Stomach (tissue), 9 donors: ENCODE data around the gene PLPP6. TPM values are rescaled to one million over a fixed set of nuclear protein-coding genes. Genes with fewer than 3 reads are reported as not detected.

Source experiments
- DNase-seq, 2 donors: peaks; one replicate each; pipeline versions ENCODE4 v3.0.0 to v3.0.0-alpha.2; 2013 to 2019
- H3K27ac ChIP-seq, 5 donors: fragments of 200-600 bp in 4 of 5; sonication (generic) in 4 of 5; one replicate each; pipeline ENCODE4 v1.5.1; 2013 to 2019; ENCODE audit warnings: mild to moderate bottlenecking in 1 of 5, moderate library complexity in 1 of 5
- H3K27me3 ChIP-seq, 3 donors: fragments of 200-600 bp; sonication (generic); one replicate each; pipeline ENCODE4 v1.5.1; 2017 to 2019; ENCODE audit warnings: mixed run types in 1 of 3
- H3K36me3 ChIP-seq, 4 donors: fragments of 200-600 bp; sonication (generic); 1 replicate in 3 of 4; 2 replicates in 1 of 4; pipeline ENCODE4 v1.5.1; 2016 to 2019
- H3K4me1 ChIP-seq, 4 donors: fragments of 200-600 bp; sonication (generic); one replicate each; pipeline ENCODE4 v1.5.1; 2016 to 2019
- H3K4me3 ChIP-seq, 4 donors: fragments of 200-600 bp; sonication (generic) in 3 of 4; one replicate each; pipeline ENCODE4 v1.5.1; 2016 to 2019; ENCODE audit warnings: mild to moderate bottlenecking in 1 of 4
- H3K9me3 ChIP-seq, 4 donors: fragments of 200-600 bp; sonication (generic); one replicate each; pipeline ENCODE4 v1.5.1; 2016 to 2019
- CTCF ChIP-seq, 7 experiments: fragments of 450-650 bp in 4 of 7; fragments of 200-600 bp in 3 of 7; sonication (generic) in 3 of 7; IDR thresholded peaks; one replicate each; pipeline ENCODE4 v1.5.1; 2016 to 2019; ENCODE audit warnings: antibody characterized with exemption in 7 of 7, control low read depth in 2 of 7, mild to moderate bottlenecking in 1 of 7
- EP300 ChIP-seq: sonication (generic); formaldehyde crosslinking; IDR thresholded peaks from one replicate; pipeline ENCODE4 v1.6.1; 2017; ENCODE audit warnings: antibody characterized with exemption
- POLR2A ChIP-seq, 4 donors: fragments of 450-650 bp; IDR thresholded peaks; one replicate each; pipeline ENCODE4 v1.6.1; 2016; ENCODE audit warnings: antibody characterized with exemption in 4 of 4, control low read depth in 2 of 4, mild to moderate bottlenecking in 1 of 4, moderate library complexity in 1 of 4
- POLR2AphosphoS5 ChIP-seq, 3 donors: sonication (generic); formaldehyde crosslinking; IDR thresholded peaks; one replicate each; pipeline ENCODE4 v1.6.1; 2016; ENCODE audit warnings: antibody characterized with exemption in 3 of 3
- WGBS, 5 donors: extraction: QIAGEN DNeasy Blood & Tissue Kit in 3 of 5; methylation state at CpG; one replicate each; pipeline versions ENCODE4 v1.1.5 to v1.1.7; 2013 to 2018; 5-methylcytosine and 5-hydroxymethylcytosine counted together
- intact Hi-C: fragments of 100-400 bp; cut with DNase I; formaldehyde crosslinking; loops from one replicate; pipeline ENCODE4 v1.15.1; 2023; ENCODE audit warnings: low total_unique reads
- polyA plus RNA-seq, 3 donors: library from polyadenylated mRNA; stranded (reverse); fragments of 200-250 nt; gene quantifications; one replicate each; pipeline ENCODE4 v1.2.3, GENCODE V29; 2013
- total RNA-seq, 5 donors: library from RNA; depleted of rRNA; stranded (reverse); fragments of >200 nt; gene quantifications; one replicate each; pipeline versions ENCODE4 v1.1.0 to v1.2.3, GENCODE V29; 2014 to 2016
- donor health status: healthy with polysubstance abuse.
- donor health status: Bipolar disorder and iron deficiency.
- donor health status: healthy.

Gene PLPP6
- total and polyA plus RNA-seq, 8 donors: 3.5 to 11.0 (median 6.7) TPM; not detected in 1

GRCh38 chr9:4679268-4680172, 17.4 kb downstream of the PLPP6 start, which contains the start of gene CDC37L1:
TSS of gene CDC37L1 (plus strand) at chr9:4679569. CDS start at chr9:4679768, 199 bp downstream.
- Histone ChIP-seq H3K9me3 (no peaks in the 10 kb centered on the region), H3K4me3 (peak within 1 kb of the TSS; percentile 63 to 74 (median 68)), H3K36me3 (no peaks in the 10 kb centered on the region), H3K4me1 (peaks cover 10 to 54% (median 40%) of the 10 kb centered on the region in 4 donors), H3K27ac (peak within 1 kb of the TSS; percentile 96 to 99 (median 97)), H3K27me3 (no peaks in the 10 kb centered on the region)
- intact Hi-C loops: no loop called here
- 0 to 1% (median 0%) methylated on average over 52 to 66 of the region's 66 CpGs for WGBS, 5 donors
- peak; percentile 99 for DNase-seq
- peak; percentile 98 to 99 (median 99) for TF ChIP-seq POLR2AphosphoS5 (IDR thresholded peaks at IDR 0.05)
- TF ChIP-seq CTCF (IDR thresholded peaks at IDR 0.05): peak in 5 of 7 experiments; percentile 61 to 84 (median 79)
- peak in 2 of 4 donors; percentile 86 to 88 for TF ChIP-seq POLR2A (IDR thresholded peaks at IDR 0.05)
- peak; percentile 32 for TF ChIP-seq EP300

GRCh38 chr9:4680173-4680525, 18.1 kb downstream of the PLPP6 start:
- no peaks in the 10 kb centered on the region for H3K9me3 ChIP-seq
- H3K27me3 ChIP-seq: no peaks in the 10 kb centered on the region
- WGBS, 5 donors: 1 to 2% (median 1%) methylated on average over 10 of the region's 10 CpGs
- H3K4me3 ChIP-seq: peak overlapping the region; percentile 63 to 74 (median 68)
- no peak for TF ChIP-seq EP300
- no peak for TF ChIP-seq CTCF (IDR thresholded peaks at IDR 0.05)
- no peak for TF ChIP-seq POLR2AphosphoS5 (IDR thresholded peaks at IDR 0.05)
- TF ChIP-seq POLR2A (IDR thresholded peaks at IDR 0.05): no peak
- peak in 1 of 2 donors; percentile 55 for DNase-seq
- H3K4me1 ChIP-seq: peaks cover 10 to 61% (median 43%) of the 10 kb centered on the region in 4 donors
- peaks cover 0 to 6% (median 5%) of the 10 kb centered on the region in 4 donors for H3K36me3 ChIP-seq
- peak overlapping the region; percentile 96 to 99 (median 97) for H3K27ac ChIP-seq
- intact Hi-C loops: no loop called here

- peak overlapping the region in 4 of 5 donors; percentile 96 to 99 (median 96) for H3K27ac ChIP-seq
- WGBS, 5 donors: 24 to 36% (median 32%) methylated on average over 2 of the region's 2 CpGs
- peaks cover 10 to 67% (median 46%) of the 10 kb centered on the region in 4 donors for H3K4me1 ChIP-seq
- intact Hi-C loops: no loop called here
- H3K9me3 ChIP-seq: no peaks in the 10 kb centered on the region
- peak in 2 of 3 donors; percentile 14 to 31 for TF ChIP-seq POLR2AphosphoS5 (IDR thresholded peaks at IDR 0.05)
- no peak for TF ChIP-seq EP300
- no peak for TF ChIP-seq CTCF (IDR thresholded peaks at IDR 0.05)
- no peak for TF ChIP-seq POLR2A (IDR thresholded peaks at IDR 0.05)
- H3K27me3 ChIP-seq: no peaks in the 10 kb centered on the region
- DNase-seq: peak in 1 of 2 donors; percentile 30
- peaks cover 2 to 12% (median 11%) of the 10 kb centered on the region in 4 donors for H3K36me3 ChIP-seq
- H3K4me3 ChIP-seq: peak overlapping the region; percentile 63 to 74 (median 68)
Measured at GRCh38 chr9:4680750-4681149, 18.7 kb downstream of the PLPP6 start.

GRCh38 chr9:4684820-4685219, 22.7 kb downstream of the PLPP6 start:
- peak overlapping the region in 1 of 5 donors; percentile 12 for H3K27ac ChIP-seq

More at GRCh38 chr9:4684820-4685219, 22.7 kb downstream of the PLPP6 start:
- DNase-seq: no peak
- Histone ChIP-seq H3K9me3 (no peaks in the 10 kb centered on the region), H3K36me3 (peaks cover 5 to 35% (median 27%) of the 10 kb centered on the region in 4 donors), H3K27me3 (no peaks in the 10 kb centered on the region), H3K4me1 (peaks cover 9 to 72% (median 44%) of the 10 kb centered on the region in 4 donors), H3K4me3 (no peak overlapping the region)
- WGBS, 5 donors: 76 to 88% (median 80%) methylated on average over 4 of the region's 4 CpGs
- TF ChIP-seq CTCF (IDR thresholded peaks at IDR 0.05) (no peak), POLR2A (IDR thresholded peaks at IDR 0.05) (no peak), POLR2AphosphoS5 (IDR thresholded peaks at IDR 0.05) (no peak)
- intact Hi-C loops: no loop called here
